GM15510 (cell line): ENCODE measurements around the gene PPARA.

Experiments
- POLR2A ChIP-seq: IDR thresholded peaks from 3 replicates; pipeline ENCODE4 v1.6.1; 2011; ENCODE audit warnings: borderline replicate concordance; ENCODE audit not compliant: insufficient read length; ENCODE audit errors: extremely low read depth

PPARA gene

GRCh38 chr22:46129390-46130041 lies 20.8 kb upstream of the PPARA start:
- TF ChIP-seq POLR2A = no peak

- TF ChIP-seq POLR2A = no peak
Measured at GRCh38 chr22:46131151-46131587, 19.2 kb upstream of the PPARA start.

GRCh38 chr22:46132830-46133587 lies 17.3 kb upstream of the PPARA start:
- no peak for TF ChIP-seq POLR2A

- TF ChIP-seq POLR2A = no peak
Measured at GRCh38 chr22:46133588-46133855, 16.8 kb upstream of the PPARA start.

- TF ChIP-seq POLR2A = no peak
Measured at GRCh38 chr22:46134111-46134705, 16.1 kb upstream of the PPARA start.

DNA sequence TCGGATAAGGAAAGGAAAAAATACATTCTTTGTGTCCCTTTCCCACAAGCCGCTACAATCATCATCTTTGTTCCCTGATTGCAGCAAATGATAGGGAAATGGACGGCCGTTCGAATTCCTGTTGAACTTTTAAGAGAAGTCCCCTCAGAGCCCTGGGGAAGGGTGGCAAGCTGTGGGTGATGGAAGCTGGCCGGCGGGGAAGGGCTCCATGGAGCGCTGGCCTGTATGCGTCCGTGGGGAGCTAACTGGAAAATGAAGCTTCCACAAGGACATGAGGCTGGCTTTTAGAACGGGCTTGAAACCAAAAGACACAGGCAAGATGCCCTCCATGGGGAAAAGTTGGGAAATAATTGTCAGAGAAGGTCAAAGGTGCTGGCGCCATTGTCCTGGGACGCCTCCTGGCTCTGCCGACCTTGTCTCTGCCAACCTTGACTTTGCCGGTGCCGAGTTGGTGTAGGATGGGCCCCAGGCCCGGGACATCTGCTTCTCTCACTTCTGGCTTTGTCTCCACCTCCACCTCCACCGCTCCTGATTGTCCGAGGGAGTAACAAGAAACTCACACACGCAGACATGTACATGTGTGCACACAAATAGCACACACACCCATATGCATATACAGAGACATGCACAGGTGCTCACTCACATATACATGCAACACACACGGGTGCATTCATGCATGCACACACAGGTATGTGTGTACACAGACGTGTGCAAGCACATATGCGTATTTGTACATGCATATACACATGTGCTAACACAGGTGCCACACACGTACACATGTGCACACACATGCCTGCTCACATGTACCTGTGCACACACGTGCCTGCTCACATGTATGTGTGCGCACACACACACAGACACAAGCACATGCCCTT lies 14.5 kb upstream of the PPARA start:
- TF ChIP-seq POLR2A = no peak

- TF ChIP-seq POLR2A = no peak
Measured at GRCh38 chr22:46136486-46137217, 13.7 kb upstream of the PPARA start.

DNA sequence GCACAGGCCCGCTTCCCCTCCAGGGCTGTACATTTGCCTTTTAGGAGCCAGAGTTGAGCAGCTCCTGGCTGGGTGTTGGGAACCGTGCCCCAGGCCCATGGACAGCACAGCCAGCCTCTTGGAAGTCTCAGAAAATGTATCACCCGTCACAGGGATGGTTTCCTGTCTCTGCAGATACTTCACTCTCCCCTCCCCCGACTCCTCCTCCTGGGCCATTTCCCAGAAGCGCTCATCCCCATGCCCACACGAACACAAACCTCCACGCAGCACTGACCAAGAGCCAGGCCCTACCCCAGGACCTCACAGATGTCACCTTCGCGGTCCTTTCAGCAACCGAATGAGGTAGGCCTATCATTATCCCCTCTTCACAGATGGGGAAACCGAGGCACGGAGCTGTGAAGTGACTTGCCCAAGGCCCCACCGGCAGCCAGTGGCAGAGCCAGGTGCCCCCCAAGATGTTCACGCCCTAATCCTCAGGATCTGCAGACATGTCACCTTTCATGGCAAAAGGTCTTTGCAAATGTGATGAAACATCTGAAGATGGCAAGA lies 13.0 kb upstream of the PPARA start:
- no peak for TF ChIP-seq POLR2A

DNA sequence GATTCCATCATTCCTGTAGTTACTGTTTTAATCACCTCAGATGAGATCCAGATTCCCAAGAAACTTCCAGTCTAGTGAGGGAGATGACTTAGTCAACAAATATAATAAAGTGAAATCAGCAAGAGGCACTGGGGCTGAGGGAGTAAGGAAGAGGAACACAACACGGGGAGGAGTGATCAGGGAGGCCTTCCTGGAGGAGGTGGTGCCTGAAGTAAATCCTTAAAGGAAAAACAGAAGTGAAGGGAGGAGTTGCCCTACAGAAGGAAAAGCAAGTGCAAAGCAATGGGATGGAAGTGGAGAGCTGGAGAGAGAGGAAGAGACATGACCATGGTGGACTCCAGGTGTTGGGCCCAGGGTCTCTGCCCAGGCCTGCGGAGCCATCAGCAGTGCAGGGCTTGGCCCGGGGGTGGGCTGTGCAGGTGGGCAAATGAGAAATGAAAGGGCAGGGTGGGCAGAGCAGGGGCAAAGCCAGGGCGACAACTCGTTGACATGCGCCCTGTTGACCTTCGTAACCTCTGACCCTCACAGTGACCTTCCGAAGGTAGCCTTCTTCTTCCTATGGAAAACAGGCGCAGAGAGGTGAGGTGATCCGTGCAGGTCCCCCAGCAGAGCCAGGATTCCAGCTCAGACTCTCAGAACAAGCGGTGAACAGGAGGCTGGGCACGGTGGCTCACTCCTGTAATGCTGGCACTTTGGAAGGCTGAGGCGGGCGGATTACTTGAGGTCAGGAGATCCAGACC lies 12.1 kb upstream of the PPARA start:
- no peak for TF ChIP-seq POLR2A

GRCh38 chr22:46139895-46140350 lies 10.4 kb upstream of the PPARA start:
- no peak for TF ChIP-seq POLR2A

DNA sequence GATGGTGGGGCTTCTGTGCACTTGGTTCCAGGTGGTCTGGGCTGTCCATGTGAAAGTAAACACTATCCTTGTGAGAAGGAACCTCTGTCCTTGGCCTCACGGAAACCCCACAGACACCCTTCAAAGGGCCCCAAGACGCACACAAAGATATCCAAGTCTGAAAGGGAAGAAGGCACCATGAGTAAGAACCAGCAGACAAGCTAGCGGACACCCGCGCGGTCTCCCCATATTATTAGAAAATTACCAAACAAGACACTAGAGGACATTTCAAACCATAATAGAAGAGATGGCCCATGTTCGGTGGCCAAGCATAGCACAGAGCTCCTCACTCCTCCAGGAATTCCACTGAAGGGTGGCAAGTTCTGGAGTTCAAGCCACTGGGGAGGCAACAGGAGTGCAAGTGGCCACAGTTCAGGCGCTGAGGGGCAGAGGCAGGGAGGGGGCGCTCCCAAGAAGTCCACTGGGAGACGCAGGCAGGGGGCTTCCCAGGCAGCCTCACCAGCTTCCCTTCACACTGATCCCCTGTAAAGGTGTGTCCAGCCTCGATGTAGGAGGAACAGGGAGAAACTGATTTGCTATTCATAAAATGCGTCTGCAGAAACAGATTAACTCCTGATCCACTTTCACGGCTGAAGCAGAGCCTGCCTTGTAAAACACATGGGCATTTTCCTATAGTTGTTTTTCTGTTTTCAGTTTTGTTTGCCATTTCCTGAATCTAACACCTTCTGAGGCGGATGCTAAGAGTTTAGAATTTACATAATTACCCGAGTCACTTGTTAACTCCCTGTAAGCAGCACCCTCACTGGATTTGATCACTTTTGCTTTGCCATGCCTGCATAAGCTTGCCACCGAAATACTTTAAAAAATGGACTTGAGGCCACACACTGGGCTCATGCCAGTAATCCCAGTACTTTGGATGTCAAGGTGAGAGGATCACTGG lies 9.1 kb upstream of the PPARA start:
- no peak for TF ChIP-seq POLR2A
